SK-N-SH (cell line): ENCODE data around the gene MYBPH. TPM values are rescaled to one million over a fixed set of nuclear protein-coding genes. Genes with fewer than 3 reads are reported as not detected.

Experiments used
- CTCF ChIA-PET: fragments of 300-600, 350-600 bp; formaldehyde crosslinking; extraction: SDS; loops from one replicate; lab custom pipeline; 2021; lab: Yijun Ruan, JAX
- POLR2A ChIA-PET: fragments of 350-600 bp; sonication (Branson Sonifier 250); formaldehyde crosslinking; extraction: SDS; loops from one replicate; lab custom pipeline; 2020; ENCODE audit warnings: antibody characterized with exemption, inconsistent platforms; lab: Yijun Ruan, JAX
- DNase-seq: peaks from one replicate; pipeline ENCODE4 v3.0.0; 2012
- H2AFZ ChIP-seq: fragments of 200-600 bp; sonication (generic); 2 replicates; pipeline ENCODE4 v1.8.1; 2016; ENCODE audit warnings: antibody characterized with exemption, mild to moderate bottlenecking, low read depth
- H3F3A ChIP-seq: fragments of 200-600 bp; sonication (generic); replicated peaks from 2 replicates; pipeline ENCODE3; 2016; ENCODE audit warnings: antibody characterized with exemption, mild to moderate bottlenecking; ENCODE audit not compliant: insufficient read depth
- H3K27ac ChIP-seq, 2 experiments: fragments of 200-500 bp in 1 of 2; fragments of 200-600 bp in 1 of 2; sonication (Bioruptor generic) in 1 of 2; sonication (generic), shearing (Covaris generic) in 1 of 2; 2 replicates each; pipeline versions ENCODE4 v1.5.1 to v1.6.1; 2014 to 2016; ENCODE audit warnings: low read depth in 2 of 2, inconsistent platforms in 1 of 2, low read length in 1 of 2, mild to moderate bottlenecking in 1 of 2, mixed read lengths in 1 of 2
- H3K27me3 ChIP-seq: fragments of 200-600 bp; sonication (generic), shearing (Covaris generic); 2 replicates; pipeline ENCODE4 v1.6.1; 2016; ENCODE audit warnings: mixed run types; ENCODE audit not compliant: insufficient read depth
- H3K36me3 ChIP-seq, 2 experiments: fragments of 200-500 bp in 1 of 2; fragments of 200-600 bp in 1 of 2; sonication (Bioruptor generic) in 1 of 2; sonication (generic) in 1 of 2; replicated peaks in 1 of 2; 2 replicates each; pipeline versions ENCODE3 to v1.5.1; 2014 to 2016; ENCODE audit warnings: low read length in 1 of 2, mild to moderate bottlenecking in 1 of 2; ENCODE audit not compliant: insufficient read depth in 2 of 2, control insufficient read depth in 1 of 2
- H3K4me1 ChIP-seq, 2 experiments: fragments of 200-500 bp in 1 of 2; fragments of 200-600 bp in 1 of 2; sonication (Bioruptor generic) in 1 of 2; sonication (generic), shearing (Covaris generic) in 1 of 2; 2 replicates each; pipeline versions ENCODE4 v1.5.1 to v1.6.1; 2014 to 2016; ENCODE audit warnings: low read depth in 1 of 2, low read length in 1 of 2, mixed run types in 1 of 2; ENCODE audit not compliant: insufficient read depth in 2 of 2, control insufficient read depth in 1 of 2
- H3K4me2 ChIP-seq: fragments of 200-600 bp; sonication (generic), shearing (Covaris generic); 2 replicates; pipeline ENCODE4 v1.6.1; 2017; ENCODE audit warnings: mixed run types
- H3K4me3 ChIP-seq, 2 experiments: fragments of 200-500 bp in 1 of 2; fragments of 200-600 bp in 1 of 2; sonication (Bioruptor generic) in 1 of 2; sonication (generic), shearing (Covaris generic) in 1 of 2; 2 replicates each; pipeline versions ENCODE4 v1.5.1 to v1.8.1; 2014 to 2016; ENCODE audit warnings: low read depth in 2 of 2, inconsistent platforms in 1 of 2, low read length in 1 of 2, mild to moderate bottlenecking in 1 of 2, mixed read lengths in 1 of 2, moderate library complexity in 1 of 2
- H3K79me2 ChIP-seq: fragments of 200-600 bp; sonication (generic); 2 replicates; pipeline ENCODE4 v1.8.1; 2017; ENCODE audit warnings: mild to moderate bottlenecking; ENCODE audit not compliant: insufficient read depth
- H3K9ac ChIP-seq: fragments of 200-600 bp; sonication (generic); 2 replicates; pipeline ENCODE4 v1.6.1; 2017; ENCODE audit warnings: mixed run types
- H3K9me2 ChIP-seq: fragments of 200-600 bp; sonication (generic); 2 replicates; pipeline ENCODE4 v1.6.1; 2017; ENCODE audit warnings: mixed run types
- H3K9me3 ChIP-seq: fragments of 200-600 bp; sonication (generic); 2 replicates; pipeline ENCODE4 v1.6.1; 2017; ENCODE audit warnings: mixed run types, mild to moderate bottlenecking, moderate library complexity
- H4K20me1 ChIP-seq: fragments of 200-600 bp; sonication (generic); 2 replicates; pipeline ENCODE4 v1.6.1; 2017; ENCODE audit warnings: mild to moderate bottlenecking, mixed run types; ENCODE audit not compliant: insufficient read depth
- CTCF ChIP-seq: fragments of 200-600 bp; sonication (generic); IDR thresholded peaks from 2 replicates; pipeline ENCODE4 v1.6.1; 2017; ENCODE audit warnings: antibody characterized with exemption, mild to moderate bottlenecking, moderate library complexity
- EZH2phosphoT487 ChIP-seq: fragments of 200-600 bp; sonication (generic); IDR thresholded peaks from 2 replicates; pipeline ENCODE4 v1.6.1; 2017; ENCODE audit warnings: low read depth, mixed run types, mild to moderate bottlenecking, antibody characterized with exemption, moderate library complexity, borderline replicate concordance
- MAX ChIP-seq: IDR thresholded peaks from 2 replicates; pipeline ENCODE4 v1.4.0; 2012; ENCODE audit warnings: low read depth
- MEF2A ChIP-seq: IDR thresholded peaks from 2 replicates; pipeline ENCODE4 v1.4.0; 2012; ENCODE audit warnings: low read depth, borderline replicate concordance
- NRF1 ChIP-seq: IDR thresholded peaks from 2 replicates; pipeline ENCODE4 v1.6.1; 2012; ENCODE audit warnings: low read depth, mild to moderate bottlenecking, low read length
- POLR2AphosphoS5 ChIP-seq: IDR thresholded peaks from 2 replicates; pipeline ENCODE4 v1.6.1; 2012; ENCODE audit warnings: low read depth, low read length
- RAD21 ChIP-seq: IDR thresholded peaks from 2 replicates; pipeline ENCODE4 v1.6.1; 2012; ENCODE audit warnings: mild to moderate bottlenecking, low read length
- USF2 ChIP-seq: fragments of 150-350 bp; IDR thresholded peaks from 2 replicates; pipeline ENCODE4 v1.6.1; 2017; ENCODE audit warnings: antibody characterized with exemption, low read length, low read depth, borderline replicate concordance
- WGBS: methylation state at CpG from one replicate; pipeline ENCODE4 v1.1.6; 2017; ENCODE audit warnings: low lambda C conversion rate; 5-methylcytosine and 5-hydroxymethylcytosine counted together
- polyA plus RNA-seq, 3 experiments: library from polyadenylated mRNA; depleted of rRNA; stranded (reverse); fragments of >200 nt; gene quantifications; 2 replicates each; pipeline ENCODE4 v1.2.3, GENCODE V29; 2012
- TF ChIP-seq, protein P1 (sequence below): IDR thresholded peaks from 2 replicates; pipeline ENCODE4 v1.4.0; 2012; ENCODE audit warnings: low read depth, borderline replicate concordance

The MYBPH gene
- polyA plus RNA-seq, 1 of the 3 experiments (the other 2 are of a cell fraction): 0.12 TPM

GRCh38 chr1:203148579-203148978, 27.0 kb downstream of the MYBPH start:
- Histone ChIP-seq H3K36me3 (no peaks in the 10 kb centered on the region), H3K9me2 (no peaks in the 10 kb centered on the region), H2AFZ (no peak overlapping the region), H3K9ac (no peak overlapping the region), H3K79me2 (no peaks in the 10 kb centered on the region), H3F3A (no peaks in the 10 kb centered on the region), H3K27me3 (no peaks in the 10 kb centered on the region), H3K27ac (no peak overlapping the region), H4K20me1 (no peaks in the 10 kb centered on the region), H3K9me3 (no peaks in the 10 kb centered on the region), H3K4me2 (no peak overlapping the region), H3K4me1 (peaks cover 22 to 52% of the 10 kb centered on the region in 2 experiments), H3K4me3 (no peak overlapping the region)
- ChIA-PET CTCF (interaction anchor here (0.9 to 3.8 kb wide), 13 partner anchors 9 to 120 kb away, joined by 4 to 19 read pairs (median 9); no protein-coding TSS in a partner anchor), POLR2A (no interaction called here)
- WGBS: 92% methylated on average over 11 of the region's 12 CpGs
- TF ChIP-seq CTCF (no peak), USF2 (no peak), EZH2phosphoT487 (no peak), MAX (no peak), RAD21 (no peak), POLR2AphosphoS5 (no peak), NRF1 (no peak), MEF2A (no peak)
- TF ChIP-seq, protein P1, sequence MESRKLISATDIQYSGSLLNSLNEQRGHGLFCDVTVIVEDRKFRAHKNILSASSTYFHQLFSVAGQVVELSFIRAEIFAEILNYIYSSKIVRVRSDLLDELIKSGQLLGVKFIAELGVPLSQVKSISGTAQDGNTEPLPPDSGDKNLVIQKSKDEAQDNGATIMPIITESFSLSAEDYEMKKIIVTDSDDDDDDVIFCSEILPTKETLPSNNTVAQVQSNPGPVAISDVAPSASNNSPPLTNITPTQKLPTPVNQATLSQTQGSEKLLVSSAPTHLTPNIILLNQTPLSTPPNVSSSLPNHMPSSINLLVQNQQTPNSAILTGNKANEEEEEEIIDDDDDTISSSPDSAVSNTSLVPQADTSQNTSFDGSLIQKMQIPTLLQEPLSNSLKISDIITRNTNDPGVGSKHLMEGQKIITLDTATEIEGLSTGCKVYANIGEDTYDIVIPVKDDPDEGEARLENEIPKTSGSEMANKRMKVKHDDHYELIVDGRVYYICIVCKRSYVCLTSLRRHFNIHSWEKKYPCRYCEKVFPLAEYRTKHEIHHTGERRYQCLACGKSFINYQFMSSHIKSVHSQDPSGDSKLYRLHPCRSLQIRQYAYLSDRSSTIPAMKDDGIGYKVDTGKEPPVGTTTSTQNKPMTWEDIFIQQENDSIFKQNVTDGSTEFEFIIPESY: no peak
- no peak for DNase-seq

GRCh38 chr1:203148127-203148526, 27.5 kb downstream of the MYBPH start:
- Histone ChIP-seq H3K9me3 (no peaks in the 10 kb centered on the region), H3K9ac (no peak overlapping the region), H4K20me1 (no peaks in the 10 kb centered on the region), H3K4me3 (no peak overlapping the region), H3K79me2 (no peaks in the 10 kb centered on the region), H3K4me2 (no peak overlapping the region), H3K9me2 (no peaks in the 10 kb centered on the region), H3K4me1 (peaks cover 18 to 48% of the 10 kb centered on the region in 2 experiments; a peak in 3 of 4 replicates), H2AFZ (no peak overlapping the region), H3K36me3 (no peaks in the 10 kb centered on the region), H3K27ac (no peak overlapping the region), H3K27me3 (no peaks in the 10 kb centered on the region), H3F3A (no peaks in the 10 kb centered on the region)
- 91% methylated on average over 5 of the region's 5 CpGs for WGBS
- no peak for DNase-seq
- ChIA-PET CTCF (interaction anchor here (0.7 to 3.8 kb wide), 16 partner anchors 10 to 120 kb away, joined by 3 to 19 read pairs (median 8); no protein-coding TSS in a partner anchor), POLR2A (no interaction called here)
- no peak for TF ChIP-seq USF2
- peak; percentile 51 for TF ChIP-seq CTCF
